OCI-LY7 (cell line): ENCODE results near the gene TBC1D4. TPM values are rescaled to one million over a fixed set of nuclear protein-coding genes. Genes with fewer than 3 reads are reported as not detected.

Experiments used
- BruUV-seq: library from RNA; stranded (reverse); fragments of 400-500 nt; replicated peaks from 2 replicates; lab custom pipeline; 2021; lab: Mats Ljungman, UMichigan
- CTCF ChIA-PET: fragments of 300-600 bp; sonication (Branson Sonifier 250); formaldehyde crosslinking; loops from one replicate; lab custom pipeline; 2022; ENCODE audit warnings: antibody characterized with exemption; ENCODE audit not compliant: unreplicated experiment; lab: Charles Lee
- POLR2A ChIA-PET: fragments of 300-600 bp; sonication (Branson Sonifier 250); formaldehyde crosslinking; loops from one replicate; lab custom pipeline; 2022; ENCODE audit warnings: antibody characterized with exemption; lab: Charles Lee
- DNase-seq: peaks from one replicate; pipeline ENCODE4 v3.0.0-alpha.2; 2015; ENCODE audit warnings: low spot score
- H2AFZ ChIP-seq: fragments of 200-600 bp; sonication (generic), shearing (Covaris generic); 2 replicates; pipeline ENCODE4 v1.6.1; 2014; ENCODE audit warnings: mild to moderate bottlenecking, antibody characterized with exemption, low read length, moderate library complexity
- H3K27ac ChIP-seq: fragments of 200-600 bp; sonication (generic); 2 replicates; pipeline ENCODE4 v1.5.1; 2014; ENCODE audit warnings: mixed run types, low read depth, mild to moderate bottlenecking, moderate library complexity, low read length, inconsistent platforms; ENCODE audit not compliant: poor library complexity, severe bottlenecking
- H3K36me3 ChIP-seq: fragments of 200-600 bp; sonication (generic); 2 replicates; pipeline ENCODE4 v1.6.1; 2014; ENCODE audit warnings: mild to moderate bottlenecking, antibody characterized with exemption, low read length, moderate library complexity, mixed read lengths; ENCODE audit not compliant: insufficient read depth
- H3K4me1 ChIP-seq: fragments of 200-600 bp; sonication (generic); 2 replicates; pipeline ENCODE4 v1.5.1; 2014; ENCODE audit warnings: mild to moderate bottlenecking, low read length; ENCODE audit not compliant: insufficient read depth, poor library complexity, severe bottlenecking
- H3K4me2 ChIP-seq: fragments of 200-600 bp; sonication (generic); 2 replicates; pipeline ENCODE4 v1.6.1; 2014; ENCODE audit warnings: mild to moderate bottlenecking, low read length
- H3K4me3 ChIP-seq: fragments of 200-600 bp; sonication (generic); 2 replicates; pipeline ENCODE4 v1.5.1; 2014; ENCODE audit warnings: mild to moderate bottlenecking, low read depth, low read length; ENCODE audit not compliant: poor library complexity, severe bottlenecking
- H3K79me2 ChIP-seq: fragments of 200-600 bp; sonication (generic); 2 replicates; pipeline ENCODE4 v1.6.1; 2016; ENCODE audit warnings: low read depth, mild to moderate bottlenecking, low read length, moderate library complexity, mixed read lengths; ENCODE audit not compliant: insufficient read depth
- H3K9me2 ChIP-seq: fragments of 200-600 bp; sonication (generic); 2 replicates; pipeline ENCODE4 v1.6.1; 2016; ENCODE audit warnings: mild to moderate bottlenecking, low read length, mixed read lengths; ENCODE audit not compliant: insufficient read depth
- H3K9me3 ChIP-seq: fragments of 200-600 bp; sonication (generic); 2 replicates; pipeline ENCODE4 v1.6.1; 2014; ENCODE audit warnings: mild to moderate bottlenecking, mixed run types, low read length, mixed read lengths
- H4K20me1 ChIP-seq: fragments of 200-600 bp; sonication (generic); 2 replicates; pipeline ENCODE4 v1.6.1; 2014; ENCODE audit warnings: mild to moderate bottlenecking, antibody characterized with exemption, low read length, moderate library complexity, mixed read lengths; ENCODE audit not compliant: insufficient read depth
- EZH2phosphoT487 ChIP-seq: fragments of 200-600 bp; sonication (generic); IDR thresholded peaks from 2 replicates; pipeline ENCODE4 v1.6.1; 2018; ENCODE audit warnings: low read depth, borderline replicate concordance, mild to moderate bottlenecking, mixed run types, antibody characterized with exemption, low read length, moderate library complexity, mixed read lengths
- intact Hi-C: fragments of 100-400 bp; cut with micrococcal nuclease; formaldehyde crosslinking; loops from one replicate; pipeline ENCODE4 v1.10.0; 2022; ENCODE audit not compliant: unreplicated experiment
- total RNA-seq, 2 experiments: library from RNA; depleted of rRNA in 1 of 2; stranded (reverse); fragments of >200 nt in 1 of 2; shearing (Covaris generic) in 1 of 2; gene quantifications; 2 replicates each; pipeline ENCODE4 v1.2.3, GENCODE V29; 2014 to 2022
- TF ChIP-seq, protein P1 (sequence below): fragments of 200-600 bp; sonication (generic); conservative IDR thresholded peaks from 2 replicates; pipeline ENCODE4 v1.5.1; 2014; ENCODE audit warnings: mild to moderate bottlenecking, antibody characterized with exemption, low read length, moderate library complexity, mixed read lengths

Gene TBC1D4
- total RNA-seq, 2 experiments from 2014 or later, result 21.7 to 24.3 TPM

GRCh38 chr13:75486146-75487062 is 4.4 kb upstream of the TBC1D4 start:
- peaks cover 7% of the 10 kb centered on the region for H3K4me1 ChIP-seq
- no peaks in the 10 kb centered on the region for H4K20me1 ChIP-seq
- intact Hi-C loops, result no loop called here
- TF ChIP-seq, protein P1, sequence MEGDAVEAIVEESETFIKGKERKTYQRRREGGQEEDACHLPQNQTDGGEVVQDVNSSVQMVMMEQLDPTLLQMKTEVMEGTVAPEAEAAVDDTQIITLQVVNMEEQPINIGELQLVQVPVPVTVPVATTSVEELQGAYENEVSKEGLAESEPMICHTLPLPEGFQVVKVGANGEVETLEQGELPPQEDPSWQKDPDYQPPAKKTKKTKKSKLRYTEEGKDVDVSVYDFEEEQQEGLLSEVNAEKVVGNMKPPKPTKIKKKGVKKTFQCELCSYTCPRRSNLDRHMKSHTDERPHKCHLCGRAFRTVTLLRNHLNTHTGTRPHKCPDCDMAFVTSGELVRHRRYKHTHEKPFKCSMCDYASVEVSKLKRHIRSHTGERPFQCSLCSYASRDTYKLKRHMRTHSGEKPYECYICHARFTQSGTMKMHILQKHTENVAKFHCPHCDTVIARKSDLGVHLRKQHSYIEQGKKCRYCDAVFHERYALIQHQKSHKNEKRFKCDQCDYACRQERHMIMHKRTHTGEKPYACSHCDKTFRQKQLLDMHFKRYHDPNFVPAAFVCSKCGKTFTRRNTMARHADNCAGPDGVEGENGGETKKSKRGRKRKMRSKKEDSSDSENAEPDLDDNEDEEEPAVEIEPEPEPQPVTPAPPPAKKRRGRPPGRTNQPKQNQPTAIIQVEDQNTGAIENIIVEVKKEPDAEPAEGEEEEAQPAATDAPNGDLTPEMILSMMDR, result no peak
- TF ChIP-seq EZH2phosphoT487, result no peak
- no peaks in the 10 kb centered on the region for H3K9me2 ChIP-seq
- no TSS peak for BruUV-seq
- ChIA-PET CTCF (no interaction called here), POLR2A (interaction anchor here (0.5 to 1.5 kb wide), 5 partner anchors 12 to 56 kb away, joined by 3 to 6 read pairs (median 5); no protein-coding TSS in a partner anchor)
- no peaks in the 10 kb centered on the region for H3K36me3 ChIP-seq
- no peaks in the 10 kb centered on the region for H3K9me3 ChIP-seq
- no peak for DNase-seq
- no peak overlapping the region for H3K4me3 ChIP-seq
- no peak overlapping the region for H3K27ac ChIP-seq
- no peaks in the 10 kb centered on the region for H3K79me2 ChIP-seq
- no peak overlapping the region for H3K4me2 ChIP-seq
- no peak overlapping the region for H2AFZ ChIP-seq

- no peaks in the 10 kb centered on the region for H3K9me2 ChIP-seq
- no peak for DNase-seq
- intact Hi-C loops, result no loop called here
- H4K20me1 ChIP-seq, result no peaks in the 10 kb centered on the region
- no peak overlapping the region for H3K27ac ChIP-seq
- H3K79me2 ChIP-seq, result peaks cover 2% of the 10 kb centered on the region; the same call in 1 of the 2 replicates
- H2AFZ ChIP-seq, result no peak overlapping the region
- no peak overlapping the region for H3K4me3 ChIP-seq
- no peaks in the 10 kb centered on the region for H3K9me3 ChIP-seq
- CTCF ChIA-PET, result no interaction called here
- no TSS peak for BruUV-seq
- POLR2A ChIA-PET, result interaction anchor here (1.5 kb wide), 1 partner anchor 12 kb away, joined by 3 read pairs; no protein-coding TSS in a partner anchor
- H3K4me2 ChIP-seq, result no peak overlapping the region
- TF ChIP-seq, protein P1, result no peak
- TF ChIP-seq EZH2phosphoT487, result no peak
- peaks cover 7% of the 10 kb centered on the region for H3K4me1 ChIP-seq
- H3K36me3 ChIP-seq, result no peaks in the 10 kb centered on the region
Observed at GRCh38 chr13:75485286-75486062, 3.5 kb upstream of the TBC1D4 start.
